ENCODE data around the gene OR5K3.
"Not testable (repeated sequence)": the region's sequence is repeated elsewhere in the genome, so short reads cannot be mapped to it uniquely, and the experiment has no call there.

Gene OR5K3

GRCh38 chr3:98367464-98368246, 22.8 kb upstream of the OR5K3 start:
- no peak for FAIRE-seq
- DNase-seq (ENCODE audit: insufficient read length, low spot score), result no peak
- TF ChIP-seq POLR2AphosphoS5 (IDR thresholded peaks at IDR 0.05; ENCODE audit: low read depth, low read length) (no peak), POU2F2 (IDR thresholded peaks at IDR 0.05; ENCODE audit: low read depth, low read length) (no peak), POLR2A (IDR thresholded peaks at IDR 0.05; ENCODE audit: low read depth, low read length) (no peak), PAX5 (IDR thresholded peaks at IDR 0.05; ENCODE audit: insufficient read depth, low read length, severe bottlenecking) (no peak), TAF1 (IDR thresholded peaks at IDR 0.05; ENCODE audit: low read depth, low read length) (no peak), SPI1 (IDR thresholded peaks at IDR 0.05; ENCODE audit: low read depth, low read length) (no peak)

- no peak for FAIRE-seq
- TF ChIP-seq TAF1 (IDR thresholded peaks at IDR 0.05; ENCODE audit: low read depth, low read length), result no peak
- TF ChIP-seq SPI1 (IDR thresholded peaks at IDR 0.05; ENCODE audit: low read depth, low read length), result no peak
- no peak for TF ChIP-seq POLR2AphosphoS5 (IDR thresholded peaks at IDR 0.05; ENCODE audit: low read depth, low read length)
- no peak for DNase-seq (ENCODE audit: insufficient read length, low spot score)
Observed at GRCh38 chr3:98371186-98371585, 19.3 kb upstream of the OR5K3 start.

GRCh38 chr3:98371853-98372252, 18.6 kb upstream of the OR5K3 start:
- no peak for TF ChIP-seq POU2F2 (IDR thresholded peaks at IDR 0.05; ENCODE audit: low read depth, low read length)
- TF ChIP-seq TAF1 (IDR thresholded peaks at IDR 0.05; ENCODE audit: low read depth, low read length), result no peak
- TF ChIP-seq PAX5 (IDR thresholded peaks at IDR 0.05; ENCODE audit: insufficient read depth, low read length, severe bottlenecking), result no peak
- no peak for TF ChIP-seq POLR2A (IDR thresholded peaks at IDR 0.05; ENCODE audit: low read depth, low read length)
- no peak for TF ChIP-seq POLR2AphosphoS5 (IDR thresholded peaks at IDR 0.05; ENCODE audit: low read depth, low read length)
- FAIRE-seq (no peak), DNase-seq (ENCODE audit: insufficient read length, low spot score) (no peak)

- no peak for FAIRE-seq
- TF ChIP-seq TAF1 (IDR thresholded peaks at IDR 0.05; ENCODE audit: low read depth, low read length), result no peak
- TF ChIP-seq POLR2A (IDR thresholded peaks at IDR 0.05; ENCODE audit: low read depth, low read length), result no peak
- TF ChIP-seq POU2F2 (IDR thresholded peaks at IDR 0.05; ENCODE audit: low read depth, low read length), result no peak
- TF ChIP-seq SPI1 (IDR thresholded peaks at IDR 0.05; ENCODE audit: low read depth, low read length), result no peak
- no peak for TF ChIP-seq PAX5 (IDR thresholded peaks at IDR 0.05; ENCODE audit: insufficient read depth, low read length, severe bottlenecking)
- TF ChIP-seq POLR2AphosphoS5 (IDR thresholded peaks at IDR 0.05; ENCODE audit: low read depth, low read length), result no peak
- DNase-seq (ENCODE audit: insufficient read length, low spot score), result no peak
Observed at GRCh38 chr3:98372445-98372844, 18.0 kb upstream of the OR5K3 start.

GRCh38 chr3:98376631-98377030, 13.8 kb upstream of the OR5K3 start:
- TF ChIP-seq POLR2AphosphoS5 (IDR thresholded peaks at IDR 0.05; ENCODE audit: low read depth, low read length) (no peak), POU2F2 (IDR thresholded peaks at IDR 0.05; ENCODE audit: low read depth, low read length) (no peak), SPI1 (IDR thresholded peaks at IDR 0.05; ENCODE audit: low read depth, low read length) (no peak), TAF1 (IDR thresholded peaks at IDR 0.05; ENCODE audit: low read depth, low read length) (no peak), PAX5 (IDR thresholded peaks at IDR 0.05; ENCODE audit: insufficient read depth, low read length, severe bottlenecking) (no peak), POLR2A (IDR thresholded peaks at IDR 0.05; ENCODE audit: low read depth, low read length) (no peak)
- DNase-seq (ENCODE audit: insufficient read length, low spot score) (no peak), FAIRE-seq (no peak)

- FAIRE-seq, result no peak
- TF ChIP-seq SPI1 (IDR thresholded peaks at IDR 0.05; ENCODE audit: low read depth, low read length), result no peak
- TF ChIP-seq POLR2AphosphoS5 (IDR thresholded peaks at IDR 0.05; ENCODE audit: low read depth, low read length), result no peak
- no peak for TF ChIP-seq TAF1 (IDR thresholded peaks at IDR 0.05; ENCODE audit: low read depth, low read length)
- TF ChIP-seq POU2F2 (IDR thresholded peaks at IDR 0.05; ENCODE audit: low read depth, low read length), result no peak
- TF ChIP-seq POLR2A (IDR thresholded peaks at IDR 0.05; ENCODE audit: low read depth, low read length), result no peak
- TF ChIP-seq PAX5 (IDR thresholded peaks at IDR 0.05; ENCODE audit: insufficient read depth, low read length, severe bottlenecking), result no peak
- no peak for DNase-seq (ENCODE audit: insufficient read length, low spot score)
Observed at GRCh38 chr3:98388147-98388546, 2.3 kb upstream of the OR5K3 start.

- TF ChIP-seq TAF1 (IDR thresholded peaks at IDR 0.05; ENCODE audit: low read depth, low read length) (no peak), PAX5 (IDR thresholded peaks at IDR 0.05; ENCODE audit: insufficient read depth, low read length, severe bottlenecking) (no peak), POLR2A (IDR thresholded peaks at IDR 0.05; ENCODE audit: low read depth, low read length) (no peak), SPI1 (IDR thresholded peaks at IDR 0.05; ENCODE audit: low read depth, low read length) (no peak), POLR2AphosphoS5 (IDR thresholded peaks at IDR 0.05; ENCODE audit: low read depth, low read length) (no peak), POU2F2 (IDR thresholded peaks at IDR 0.05; ENCODE audit: low read depth, low read length) (no peak)
- DNase-seq (ENCODE audit: insufficient read length, low spot score) (no peak), FAIRE-seq (no peak)
Observed at GRCh38 chr3:98395101-98395500, 4.6 kb downstream of the OR5K3 start.

- DNase-seq (ENCODE audit: insufficient read length, low spot score); FAIRE-seq: not testable (repeated sequence)
Observed at GRCh38 chr3:98396482-98396881, 6.0 kb downstream of the OR5K3 start.

- FAIRE-seq (no peak), DNase-seq (ENCODE audit: insufficient read length, low spot score) (no peak)
- no peak for TF ChIP-seq SPI1 (IDR thresholded peaks at IDR 0.05; ENCODE audit: low read depth, low read length)
Observed at GRCh38 chr3:98398513-98398912, 8.0 kb downstream of the OR5K3 start.

GRCh38 chr3:98402507-98402906, 12.0 kb downstream of the OR5K3 start:
- no peak for DNase-seq (ENCODE audit: insufficient read length, low spot score)
- TF ChIP-seq POU2F2 (IDR thresholded peaks at IDR 0.05; ENCODE audit: low read depth, low read length), result no peak
- TF ChIP-seq POLR2A (IDR thresholded peaks at IDR 0.05; ENCODE audit: low read depth, low read length), result no peak
- no peak for TF ChIP-seq POLR2AphosphoS5 (IDR thresholded peaks at IDR 0.05; ENCODE audit: low read depth, low read length)
- no peak for TF ChIP-seq SPI1 (IDR thresholded peaks at IDR 0.05; ENCODE audit: low read depth, low read length)
- no peak for TF ChIP-seq PAX5 (IDR thresholded peaks at IDR 0.05; ENCODE audit: insufficient read depth, low read length, severe bottlenecking)
- no peak for TF ChIP-seq TAF1 (IDR thresholded peaks at IDR 0.05; ENCODE audit: low read depth, low read length)
- FAIRE-seq, result no peak
